GM12892 (cell line): ENCODE measurements around the gene IL13RA1.

Experiments used
- POLR2A ChIP-seq: IDR thresholded peaks from 2 replicates; pipeline ENCODE4 v1.6.1; 2011; ENCODE audit warnings: low read depth, low read length, control low read depth
- POLR2AphosphoS5 ChIP-seq: IDR thresholded peaks from 2 replicates; pipeline ENCODE4 v1.6.1; 2011; ENCODE audit warnings: low read depth, low read length, control low read depth
- TAF1 ChIP-seq: IDR thresholded peaks from 2 replicates; pipeline ENCODE4 v1.6.1; 2011; ENCODE audit warnings: low read depth, mild to moderate bottlenecking, control low read depth, low read length, borderline replicate concordance

DNA sequence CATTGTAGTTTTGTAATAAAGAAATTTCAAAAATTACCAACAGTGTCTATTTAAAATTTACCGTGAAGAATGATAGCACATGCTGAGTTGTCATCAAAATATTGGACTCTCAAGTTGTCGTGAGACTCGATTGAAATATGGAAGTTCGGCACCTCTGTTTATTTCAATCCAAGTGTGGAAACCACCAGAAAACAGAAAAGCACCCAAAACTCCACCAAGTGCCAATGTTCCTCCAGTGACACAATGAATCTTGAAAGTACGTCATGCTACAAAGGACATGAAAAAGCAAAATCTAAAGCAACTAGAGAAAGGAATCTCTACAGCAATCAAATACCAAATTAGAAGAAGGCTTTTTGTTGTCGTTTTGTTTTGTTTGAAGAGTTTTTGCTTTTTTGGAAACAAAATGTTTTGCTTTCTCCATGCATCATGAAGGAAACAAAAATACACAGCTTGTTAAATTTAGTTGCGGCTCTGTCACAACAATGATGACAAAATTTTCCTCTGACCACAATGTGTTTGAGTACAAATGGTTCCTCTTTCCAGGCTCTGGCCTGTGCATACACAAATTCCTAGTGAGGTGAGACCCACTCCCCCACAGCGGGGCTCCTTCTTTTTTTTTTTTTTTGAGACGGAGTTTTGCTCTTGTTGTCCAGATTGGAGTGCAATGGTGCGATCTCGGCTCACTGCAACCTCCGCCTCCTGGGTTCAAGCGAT, 9.6 kb upstream of the IL13RA1 start:
- TF ChIP-seq POLR2AphosphoS5 (no peak), POLR2A (no peak), TAF1 (no peak)
